Measurements from ENCODE around the gene ADAM33.

ADAM33 gene

DNA sequence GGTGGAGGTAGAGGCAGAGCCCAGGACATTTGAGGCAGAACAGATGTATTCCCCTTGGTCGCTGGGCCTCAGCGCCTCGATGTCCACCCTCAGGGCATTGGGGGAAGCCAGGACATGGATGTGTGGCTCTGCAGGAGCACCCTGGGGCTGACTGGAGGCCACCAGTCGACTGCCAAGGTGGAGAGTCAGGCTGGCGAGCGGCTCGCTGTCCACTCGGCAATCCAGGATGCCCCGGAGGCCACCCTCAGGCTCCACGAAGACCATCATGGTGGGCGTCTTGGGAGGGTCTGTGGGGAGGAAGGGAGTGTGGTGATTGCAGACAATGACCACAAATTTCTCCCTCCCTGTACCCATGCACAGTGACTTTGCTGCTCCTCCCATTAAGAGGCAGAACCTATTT, 8.2 kb upstream of the ADAM33 start:
- no peak for DNase-seq (ENCODE audit: low spot score)

DNA sequence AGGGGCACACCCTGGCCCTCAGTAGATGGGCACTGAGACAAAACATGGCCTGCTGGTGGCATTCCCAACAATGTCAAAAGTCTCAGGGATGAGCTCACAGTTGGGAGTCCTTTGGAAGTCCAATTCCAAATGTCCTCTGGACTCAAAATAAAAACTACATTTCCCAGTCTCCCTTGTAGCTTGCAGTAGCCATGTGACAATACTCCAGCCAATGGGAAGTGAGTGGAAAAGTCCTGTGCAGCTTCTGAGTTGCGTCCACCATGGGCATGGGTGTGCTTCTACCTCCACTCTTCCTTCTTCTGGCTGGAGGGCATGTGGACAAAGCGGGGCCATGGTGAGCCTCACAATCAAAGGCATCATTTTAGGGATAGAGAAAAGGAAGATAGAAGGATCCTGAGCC, 5.8 kb upstream of the ADAM33 start:
- peak; percentile 46 for DNase-seq (ENCODE audit: low spot score)

DNA sequence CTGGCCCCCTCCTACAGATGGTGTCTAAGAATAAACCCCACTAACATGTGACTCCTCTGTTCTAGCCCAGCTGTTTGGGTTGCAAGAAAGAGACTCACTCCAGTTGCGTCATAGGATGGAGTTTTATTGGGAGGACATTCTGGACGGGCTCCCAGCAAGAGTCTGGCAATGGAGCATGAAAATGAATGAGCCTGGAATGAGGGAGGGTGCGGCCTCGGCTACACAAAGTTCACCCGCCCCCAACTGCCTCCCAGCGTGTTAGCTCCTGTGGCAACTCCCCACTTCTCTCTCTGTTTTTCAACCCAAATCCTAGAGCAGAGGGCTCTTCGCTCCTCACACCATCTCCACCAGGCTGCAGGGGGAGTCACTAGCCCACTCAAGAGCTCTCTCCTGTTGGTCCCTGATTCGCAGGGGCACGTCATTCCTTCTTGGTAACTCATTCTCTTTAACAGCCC, 5.1 kb upstream of the ADAM33 start:
- DNase-seq (ENCODE audit: low spot score): peak; percentile 70

DNA sequence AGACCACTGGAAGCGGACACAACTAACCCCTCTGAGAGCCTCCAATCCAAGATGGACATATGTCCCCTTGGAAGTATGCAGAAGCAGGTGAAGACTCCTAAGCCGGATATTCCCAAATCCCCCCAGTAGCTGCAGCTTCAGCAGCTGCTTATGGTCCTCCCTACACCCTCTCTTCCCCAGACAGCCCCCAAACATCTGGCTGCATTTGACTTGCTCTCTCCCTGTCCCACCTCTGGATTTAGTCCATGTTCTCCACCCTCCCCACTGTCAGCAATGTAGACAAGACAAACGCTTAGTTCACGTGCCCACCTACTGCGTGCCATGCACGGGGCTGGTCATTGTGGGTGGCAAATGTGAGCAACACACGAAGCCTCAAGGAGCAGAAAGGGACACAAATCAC, 4.6 kb upstream of the ADAM33 start:
- no peak for DNase-seq (ENCODE audit: low spot score)

DNA sequence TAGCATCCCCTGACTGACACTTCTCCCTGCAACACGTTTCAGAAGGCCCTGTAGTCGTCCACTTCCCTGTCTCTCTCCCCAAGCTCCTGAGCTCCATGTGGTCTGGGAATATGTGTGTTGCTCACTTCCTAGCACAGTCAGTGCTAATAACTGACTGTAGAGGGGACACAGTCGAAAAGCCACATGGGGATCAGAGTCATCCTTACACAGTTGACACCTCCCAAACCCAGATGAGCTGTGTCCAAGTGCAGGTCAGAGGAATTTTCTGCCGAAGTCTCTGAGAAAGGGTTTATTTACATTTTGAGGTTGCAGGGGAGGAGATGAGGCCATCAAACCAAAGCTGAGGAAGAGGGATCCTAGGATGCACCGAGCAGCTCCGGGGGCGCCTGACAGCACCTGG, 3.5 kb upstream of the ADAM33 start:
- DNase-seq (ENCODE audit: low spot score): no peak

DNA sequence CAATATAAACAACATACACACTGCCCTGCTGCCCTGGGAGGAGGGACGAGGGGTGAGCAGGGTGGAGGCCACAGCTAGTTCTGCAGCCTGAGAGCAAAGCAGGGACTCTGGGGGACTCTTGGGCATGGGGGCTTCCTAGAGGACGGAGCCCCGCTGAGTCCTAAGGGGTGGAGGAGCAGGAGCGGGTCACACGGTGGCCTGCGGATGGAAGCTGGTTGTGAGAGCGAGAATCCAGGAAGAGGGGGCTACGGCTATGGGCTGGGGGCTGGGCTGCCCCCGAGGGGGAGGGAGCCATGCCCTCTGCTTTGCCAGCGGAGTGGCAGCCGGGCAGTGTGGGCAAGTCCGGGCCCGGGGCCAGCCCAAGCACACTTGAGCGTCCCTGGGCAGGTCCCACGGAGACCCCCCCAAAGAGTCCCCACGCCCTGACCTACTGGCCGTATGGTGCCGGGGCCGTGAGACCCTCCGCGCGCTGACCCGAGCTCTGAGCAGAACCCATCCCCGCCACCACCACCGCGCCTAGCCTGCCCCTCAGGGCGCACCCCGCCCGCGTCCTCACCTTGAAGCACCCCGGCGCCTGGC, 369 bp downstream of the ADAM33 start:
- no peak for DNase-seq (ENCODE audit: low spot score)

DNA sequence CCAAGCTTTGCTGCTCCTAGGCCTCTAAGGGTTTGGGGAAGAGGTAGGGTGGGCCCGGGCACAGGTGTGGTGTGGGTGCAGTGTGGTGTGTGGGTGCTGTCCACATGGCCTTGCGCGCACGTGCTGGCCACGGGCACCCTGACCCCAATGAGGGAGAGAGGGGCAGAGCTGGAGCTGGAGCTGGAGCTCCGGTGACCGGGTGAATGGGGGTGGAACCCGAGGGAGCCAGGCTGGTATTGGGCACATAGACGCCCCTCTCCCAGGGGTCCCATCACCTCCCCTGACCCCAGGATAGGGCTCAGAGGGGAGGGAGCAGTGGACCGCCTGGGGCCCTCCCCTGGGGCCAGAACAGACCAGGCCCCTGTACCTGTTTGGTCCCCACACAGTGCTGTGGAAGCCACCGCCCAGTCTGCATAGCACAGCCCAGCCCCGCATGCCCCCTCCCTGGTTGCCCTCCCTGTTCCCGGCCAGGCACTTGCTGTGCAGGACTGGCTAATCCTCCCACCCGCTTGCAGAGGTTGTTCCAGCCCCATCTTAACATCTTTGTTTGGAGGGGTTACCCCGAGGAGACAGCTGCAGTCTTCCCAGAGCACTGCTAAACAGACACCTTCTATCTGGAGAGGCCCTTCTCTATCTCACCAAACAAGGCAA, 984 bp downstream of the ADAM33 start:
- DNase-seq (ENCODE audit: low spot score): no peak

DNA sequence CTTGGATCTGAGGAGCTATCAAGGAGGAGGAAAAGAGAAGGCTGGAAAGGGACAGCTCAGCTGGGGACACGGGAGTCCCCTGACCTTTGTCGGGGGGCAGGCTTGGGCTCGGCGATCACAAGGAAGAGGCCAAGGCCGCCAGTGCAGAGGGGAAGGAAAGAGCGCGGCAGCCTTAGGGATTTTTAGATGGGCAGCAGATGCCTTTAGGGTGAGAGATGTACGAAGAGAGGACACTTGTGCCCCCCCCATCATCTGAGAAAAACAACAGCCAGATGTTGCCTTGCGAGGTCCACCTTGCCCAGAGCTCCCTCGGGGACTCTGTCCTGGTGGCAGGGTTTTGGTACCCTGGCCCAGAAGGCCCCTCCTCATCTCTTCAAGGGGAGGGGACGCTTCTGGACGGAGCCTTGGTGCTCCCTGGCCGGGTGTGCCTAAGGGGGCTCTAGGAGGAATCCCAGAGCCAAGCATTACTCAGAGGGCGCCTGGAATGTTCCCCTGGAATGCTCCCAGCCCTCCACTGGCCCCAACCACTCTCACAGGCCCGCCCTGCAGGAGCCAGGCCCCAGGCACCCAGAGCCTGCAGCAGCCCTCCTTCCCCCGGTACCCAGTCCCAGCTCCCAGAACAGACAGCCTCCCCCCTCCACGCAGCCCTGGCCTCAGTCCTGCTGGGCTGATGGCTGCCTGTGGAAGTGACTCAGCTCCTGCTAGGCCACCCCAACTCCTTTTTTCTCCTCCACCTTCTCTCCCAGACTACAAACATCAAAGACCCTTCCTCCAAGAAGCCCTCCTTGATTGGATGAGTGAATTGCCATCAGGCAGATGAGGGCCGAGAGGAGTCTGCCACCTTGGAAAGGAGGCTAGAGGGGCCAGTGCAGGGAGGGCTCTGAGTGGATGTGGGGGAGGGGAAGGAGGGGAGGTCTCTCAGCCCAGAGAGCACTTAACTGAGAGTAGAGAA, 1.8 kb downstream of the ADAM33 start:
- DNase-seq (ENCODE audit: low spot score): no peak

DNA sequence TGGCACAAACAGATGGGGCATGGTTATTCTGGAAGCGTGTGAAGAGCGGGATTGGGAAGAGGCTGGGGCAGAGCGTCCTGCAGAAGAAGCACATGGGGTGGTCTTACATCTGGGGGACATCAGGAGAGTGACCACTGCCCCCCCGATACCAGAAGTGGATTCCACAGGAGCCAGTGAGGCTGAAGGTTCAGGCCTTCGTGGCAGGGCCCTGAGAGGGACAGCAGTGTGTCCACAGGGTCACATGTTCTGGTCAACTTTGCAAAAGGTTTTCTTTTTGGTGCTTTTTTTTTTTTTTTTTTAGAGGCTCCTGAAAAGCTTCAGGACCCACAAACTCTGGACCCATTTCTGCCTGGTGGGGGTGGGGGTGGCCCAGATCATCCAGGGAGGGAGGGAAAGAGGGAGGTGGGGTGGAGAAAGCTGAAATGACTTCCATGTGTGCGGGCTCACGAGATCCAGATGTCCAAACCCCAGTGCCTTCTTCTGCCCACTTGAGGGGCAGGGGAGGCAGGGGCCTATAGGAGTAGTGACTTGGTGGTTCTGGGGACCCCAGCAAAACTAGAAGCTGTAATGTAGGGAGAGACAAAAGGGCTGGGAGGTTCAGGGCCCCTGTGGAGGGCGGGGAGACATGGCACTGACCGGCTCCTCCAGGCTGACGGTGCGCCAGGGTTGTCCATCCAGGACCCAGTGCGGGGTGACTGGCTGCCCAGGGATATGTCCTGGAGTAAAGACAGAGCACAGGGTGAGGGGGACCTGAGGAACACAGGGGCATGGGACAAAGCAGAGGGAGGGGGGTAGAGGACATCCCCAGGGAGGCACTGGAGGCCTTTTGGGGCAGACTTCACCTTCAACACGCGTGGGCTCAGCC, 2.7 kb downstream of the ADAM33 start:
- no peak for DNase-seq (ENCODE audit: low spot score)

DNA sequence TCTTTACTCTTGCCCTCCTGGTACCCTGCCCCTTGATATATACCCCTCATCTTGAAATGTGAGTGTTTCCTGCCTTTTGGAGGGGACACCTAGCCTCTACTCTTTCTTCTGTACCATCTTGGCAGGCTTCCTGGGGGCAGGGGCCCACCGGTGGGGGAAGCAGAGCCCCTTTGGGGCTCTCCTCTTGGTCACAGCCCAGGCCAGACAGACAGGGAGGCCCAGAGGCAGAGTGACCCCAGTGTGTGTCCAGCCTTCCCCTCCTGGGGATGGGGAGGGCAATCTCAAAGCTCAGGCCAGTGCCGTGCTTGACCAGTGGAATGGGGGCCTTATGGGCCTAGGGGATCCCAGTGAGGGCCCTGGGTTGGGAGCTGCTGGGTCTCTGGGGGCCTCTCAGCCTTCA, 3.6 kb downstream of the ADAM33 start:
- DNase-seq (ENCODE audit: low spot score): no peak

DNA sequence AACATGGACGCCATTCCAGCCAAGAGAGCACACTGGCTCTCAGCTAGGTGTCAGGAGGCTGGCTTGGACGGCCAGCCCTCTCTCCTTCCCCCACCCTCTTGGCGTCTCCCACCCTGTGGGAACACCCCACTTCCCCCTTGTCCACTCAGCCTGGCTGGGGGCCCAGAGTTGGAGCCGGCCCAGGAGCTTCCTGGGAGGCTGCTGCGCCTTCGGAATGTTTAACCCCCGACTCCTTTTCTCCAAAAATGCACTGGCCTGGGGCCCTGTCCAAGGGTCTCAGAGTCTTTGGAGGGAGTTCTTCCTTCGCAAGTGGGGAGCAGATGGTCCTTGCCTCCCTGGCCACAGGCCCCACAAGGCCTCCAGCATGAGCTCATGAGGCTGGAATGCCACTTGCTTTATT, 4.1 kb downstream of the ADAM33 start:
- DNase-seq (ENCODE audit: low spot score): no peak

DNA sequence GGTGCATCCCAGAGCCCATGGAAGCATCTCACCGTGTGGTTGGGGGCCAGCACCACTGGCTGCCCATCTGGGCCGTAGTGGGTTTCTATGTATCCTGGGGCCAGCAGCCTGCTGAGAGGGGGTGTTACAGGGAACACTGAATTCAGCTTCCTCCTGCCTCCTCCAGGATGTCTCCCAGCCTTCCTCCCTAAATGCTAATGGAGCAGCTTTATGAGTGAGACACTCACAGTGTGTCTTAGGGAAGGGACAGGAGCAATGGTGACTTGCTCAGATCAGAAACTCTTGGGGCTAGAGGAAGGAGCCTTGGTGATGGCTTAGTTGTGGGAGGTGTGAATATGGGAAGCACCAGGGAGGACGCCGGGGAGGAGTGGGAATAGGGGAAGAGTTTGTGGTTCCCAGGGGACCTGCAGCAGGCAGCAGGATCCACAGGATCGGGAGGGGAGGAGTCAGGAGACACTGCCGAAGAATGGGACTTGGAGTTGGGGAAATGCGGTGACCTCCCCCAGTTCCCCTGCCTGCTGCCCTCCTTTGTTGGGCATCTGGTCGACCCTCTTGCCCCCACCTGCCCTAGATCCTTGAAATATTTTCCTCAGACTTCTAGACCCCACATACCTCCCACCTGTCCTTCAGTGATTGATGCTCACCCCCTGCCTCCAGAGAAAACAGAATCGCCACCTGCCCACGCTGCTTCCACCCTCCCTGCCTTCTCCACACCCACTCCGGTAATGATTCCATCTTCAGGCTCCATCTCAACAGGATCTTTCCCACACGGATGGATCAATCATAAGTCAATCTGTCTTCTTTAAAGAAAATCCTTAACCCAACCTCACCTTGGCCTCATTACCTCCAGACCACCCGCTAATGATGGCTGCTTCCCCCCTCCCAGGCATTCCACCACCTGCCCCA, 6.6 kb downstream of the ADAM33 start:
- DNase-seq (ENCODE audit: low spot score): no peak

DNA sequence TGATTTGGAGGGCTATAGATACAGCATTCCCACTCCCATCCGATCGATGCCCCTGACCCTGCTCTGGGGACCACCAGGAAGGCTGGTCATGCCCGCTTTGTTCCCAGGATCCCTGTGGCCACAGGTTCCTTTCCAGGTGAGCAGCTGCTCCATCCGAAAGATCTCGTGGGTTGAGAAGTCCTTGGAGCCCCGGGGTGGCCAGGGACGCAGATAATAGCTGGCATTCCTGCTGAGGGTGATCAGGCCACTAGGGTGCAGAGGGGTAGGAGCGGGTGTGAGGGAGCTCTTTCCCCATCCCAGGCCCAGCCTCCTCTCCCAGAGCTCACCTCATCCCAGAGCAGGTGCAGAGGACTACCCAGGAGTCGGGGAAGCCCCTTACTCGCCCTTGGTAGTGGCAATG, 7.4 kb downstream of the ADAM33 start:
- DNase-seq (ENCODE audit: low spot score): no peak

DNA sequence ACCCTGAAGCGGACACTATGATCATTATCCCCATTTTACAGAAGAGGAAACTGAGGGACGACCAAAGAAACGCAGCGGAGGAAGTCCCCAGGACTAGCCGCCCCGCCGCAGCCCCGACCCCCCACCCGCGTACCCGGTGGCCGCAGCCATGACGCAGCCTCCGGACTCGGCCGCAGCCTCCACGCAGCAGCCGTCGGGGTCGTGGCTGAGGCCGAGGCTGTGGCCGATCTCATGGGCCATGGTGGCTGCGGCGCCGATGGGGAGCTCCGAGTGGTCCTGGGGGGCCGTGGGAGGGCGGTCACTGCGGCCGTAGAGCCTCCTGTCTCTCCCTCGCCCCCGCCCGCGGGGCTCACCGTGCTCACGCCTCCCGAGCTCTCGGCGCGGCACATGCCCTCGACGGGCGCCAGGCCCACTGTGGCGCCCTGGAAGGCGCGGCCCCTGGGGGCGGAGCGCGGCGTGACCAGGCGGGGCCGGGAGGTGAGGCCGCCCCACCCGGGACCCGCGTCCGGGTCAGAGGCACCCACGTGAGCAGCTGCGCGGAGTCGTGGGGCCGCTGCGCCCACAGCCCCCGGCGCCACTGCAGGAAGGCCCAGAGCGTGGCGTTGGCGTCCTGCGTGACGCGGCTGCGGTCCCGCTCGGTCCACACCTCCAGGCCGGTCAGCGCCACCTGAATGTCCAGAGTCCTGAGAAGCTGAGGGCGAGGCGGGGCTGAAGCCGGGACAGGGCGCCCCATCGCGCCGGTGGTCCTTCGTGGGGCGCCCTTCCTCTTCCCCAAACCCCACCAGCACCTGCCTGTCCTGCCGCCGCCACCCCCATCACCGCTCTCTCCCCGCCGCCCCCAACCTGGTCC, 8.4 kb downstream of the ADAM33 start:
- no peak for DNase-seq (ENCODE audit: low spot score)

DNA sequence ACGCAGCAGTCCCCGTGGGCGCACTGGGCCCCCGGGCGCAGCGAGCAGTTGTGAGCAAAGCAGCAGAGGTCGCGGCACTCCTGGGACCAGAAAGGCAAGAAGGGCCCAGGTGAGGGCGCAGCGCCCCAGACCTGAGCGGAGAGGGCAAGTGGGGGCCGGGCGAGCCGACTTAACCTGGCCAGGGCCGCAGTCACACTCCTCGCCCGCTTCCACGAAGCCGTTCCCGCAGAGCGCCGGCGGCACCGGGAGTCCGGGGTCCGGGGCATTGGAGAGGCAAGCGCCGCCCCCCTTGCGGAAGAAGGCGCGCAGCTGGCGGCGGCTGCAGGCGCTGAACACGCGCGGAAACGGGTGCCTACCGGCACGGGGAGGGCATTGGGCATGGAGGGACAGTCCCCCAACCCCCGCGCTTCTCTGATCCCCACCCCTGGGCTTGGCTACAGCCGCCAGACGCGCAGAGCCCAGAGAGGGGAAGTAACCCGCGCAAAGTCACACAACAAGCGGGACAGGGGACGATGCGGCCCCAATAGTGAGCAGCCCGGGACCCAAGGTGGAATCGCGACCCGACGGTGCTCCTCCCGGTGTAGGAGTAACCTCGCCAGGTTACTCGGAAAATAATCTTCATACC, 9.2 kb downstream of the ADAM33 start:
- DNase-seq (ENCODE audit: low spot score): no peak

DNA sequence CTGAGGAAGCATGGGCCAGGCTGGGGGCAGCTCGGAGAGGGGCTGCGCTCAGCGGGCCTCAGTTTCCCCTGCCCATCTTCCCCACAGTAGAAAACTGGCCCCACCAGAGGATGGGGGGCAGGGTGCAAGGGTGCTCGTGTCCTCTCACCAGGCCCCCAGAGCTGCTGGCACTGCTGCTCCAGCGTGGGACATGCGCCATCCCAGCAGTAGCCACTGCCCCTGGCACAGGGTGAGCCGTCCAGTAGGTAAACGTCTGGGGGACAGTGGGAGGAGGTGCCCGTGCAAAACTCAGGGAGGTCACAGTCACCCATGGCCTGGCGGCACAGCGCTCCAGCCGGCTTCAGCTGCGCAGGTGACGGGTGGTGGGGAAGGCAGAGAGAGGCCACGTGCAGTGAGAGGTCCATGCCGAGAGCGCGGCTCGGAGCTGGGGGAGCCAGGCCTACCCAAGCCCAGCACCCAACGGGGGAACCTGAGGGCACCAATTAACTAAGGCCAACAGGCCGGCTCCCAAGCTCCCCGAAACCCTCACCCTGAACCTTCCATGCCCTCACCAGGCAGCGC, 9.7 kb downstream of the ADAM33 start:
- no peak for DNase-seq (ENCODE audit: low spot score)

DNA sequence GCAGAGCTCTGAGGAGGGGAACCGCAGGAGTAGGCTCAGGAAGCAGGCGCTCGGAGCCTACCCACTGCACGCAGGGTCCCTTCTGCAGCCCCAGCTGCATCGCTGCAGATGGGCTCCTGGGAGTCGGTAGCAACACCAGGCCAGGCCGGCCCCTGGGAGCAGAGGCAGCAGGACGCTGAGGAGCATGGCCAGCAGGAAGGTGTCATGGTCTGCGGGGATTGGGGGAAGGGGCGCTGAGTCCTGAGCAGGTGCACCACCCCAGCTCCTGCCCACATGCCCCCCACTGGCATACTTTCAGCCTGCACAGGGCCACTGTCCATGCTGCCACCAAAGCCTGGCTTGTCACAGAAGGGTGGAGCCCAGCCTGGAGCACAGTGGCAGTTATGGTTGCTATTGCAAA, 10.9 kb downstream of the ADAM33 start:
- no peak for DNase-seq (ENCODE audit: low spot score)

DNA sequence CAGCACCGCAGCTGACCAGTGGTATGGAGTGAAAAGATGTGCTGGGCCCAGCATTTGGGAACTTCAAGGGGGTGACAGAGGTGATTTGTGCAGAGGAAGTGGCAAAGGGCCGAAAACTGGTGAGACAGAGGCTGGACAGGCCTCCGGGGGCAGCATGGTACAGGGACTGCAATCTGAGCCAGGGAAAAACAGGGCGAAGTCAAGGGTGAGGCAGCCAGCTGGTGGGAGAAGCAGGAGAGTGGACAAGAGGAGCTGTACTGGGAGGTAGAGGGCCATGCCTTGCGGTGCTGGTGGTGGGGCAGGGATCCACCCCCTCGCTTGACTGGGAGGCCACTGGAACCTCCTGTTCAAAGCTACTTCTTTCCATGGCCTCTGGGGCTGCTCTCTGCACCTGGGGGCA, 11.3 kb downstream of the ADAM33 start:
- no peak for DNase-seq (ENCODE audit: low spot score)

DNA sequence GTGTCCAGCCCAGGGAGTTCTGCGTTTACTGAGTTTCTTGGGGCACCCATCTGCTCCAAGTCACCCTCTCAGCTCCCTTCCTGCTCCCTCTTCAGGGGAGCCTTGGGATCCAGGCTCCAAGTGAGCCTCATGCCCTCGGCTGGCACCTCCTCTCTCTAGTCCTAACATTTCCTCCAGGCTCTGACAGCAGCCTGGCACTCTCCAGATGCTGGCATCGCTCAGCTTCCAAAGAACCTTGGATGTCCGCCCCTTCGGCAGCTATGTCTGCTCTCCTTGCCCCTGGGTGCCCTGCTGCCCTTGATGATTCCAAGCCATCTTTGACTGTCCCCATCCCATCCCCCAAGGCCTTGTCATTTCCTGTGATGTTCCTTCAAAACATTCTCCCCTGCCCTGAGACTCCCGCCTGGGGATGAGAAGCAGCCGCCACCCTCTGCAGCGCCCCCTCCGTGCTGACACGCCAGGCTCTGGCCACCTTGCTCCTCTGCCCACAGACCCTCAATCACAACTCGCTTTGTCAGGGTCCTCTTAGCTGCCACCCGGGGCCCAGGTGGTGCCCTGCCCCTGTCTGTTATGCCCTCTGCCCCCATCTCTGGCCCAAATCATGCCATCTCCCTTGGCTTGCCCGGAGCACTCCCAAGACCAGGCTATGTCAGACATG, 12.0 kb downstream of the ADAM33 start:
- no peak for DNase-seq (ENCODE audit: low spot score)

All from pons (tissue), 1 donor.